Neuronal stem cell (in vitro differentiated cells): Measurements from ENCODE around the gene CD177.
"Not testable (repeated sequence)": the region's sequence is repeated elsewhere in the genome, so short reads cannot be mapped to it uniquely, and the experiment has no call there.

ENCODE experiments used
- DNase-seq: peaks from one replicate; pipeline ENCODE4 v3.0.0-alpha.2; 2013; ENCODE audit warnings: low spot score
- H2AFZ ChIP-seq: one replicate; pipeline ENCODE4 v1.6.1; 2013; ENCODE audit warnings: mild to moderate bottlenecking, low read length, inconsistent platforms
- H2AK5ac ChIP-seq: 2 replicates; pipeline ENCODE4 v1.6.1; 2013; ENCODE audit warnings: low read depth, mild to moderate bottlenecking, inconsistent platforms, low read length, moderate library complexity, mixed read lengths
- H2BK120ac ChIP-seq: 2 replicates; pipeline ENCODE4 v1.6.1; 2013; ENCODE audit warnings: low read depth, mild to moderate bottlenecking, inconsistent platforms, low read length, moderate library complexity, mixed read lengths
- H2BK12ac ChIP-seq: one replicate; pipeline ENCODE4 v1.6.1; 2013; ENCODE audit warnings: low read length, inconsistent platforms
- H2BK15ac ChIP-seq: 2 replicates; pipeline ENCODE4 v1.6.1; 2013; ENCODE audit warnings: mild to moderate bottlenecking, low read length, inconsistent platforms, mixed read lengths
- H2BK5ac ChIP-seq: one replicate; pipeline ENCODE4 v1.6.1; 2013; ENCODE audit warnings: inconsistent platforms, mild to moderate bottlenecking, low read length, moderate library complexity
- H3K14ac ChIP-seq: one replicate; pipeline ENCODE4 v1.6.1; 2013; ENCODE audit warnings: low read length, inconsistent platforms
- H3K18ac ChIP-seq: 2 replicates; pipeline ENCODE4 v1.6.1; 2013; ENCODE audit warnings: low read length, inconsistent platforms
- H3K23ac ChIP-seq: 2 replicates; pipeline ENCODE4 v1.6.1; 2013; ENCODE audit warnings: low read depth, mild to moderate bottlenecking, mixed read lengths, low read length, inconsistent platforms; ENCODE audit not compliant: poor library complexity
- H3K27ac ChIP-seq: replicated peaks from 3 replicates; pipeline ENCODE4 v1.5.1; 2013; ENCODE audit warnings: low read length, inconsistent platforms
- H3K27me3 ChIP-seq, 3 experiments: 2 replicates each; pipeline ENCODE4 v1.6.1; 2013; ENCODE audit warnings: low read length in 3 of 3, mild to moderate bottlenecking in 2 of 3, inconsistent platforms in 1 of 3, low read depth in 1 of 3, mixed read lengths in 1 of 3, moderate library complexity in 1 of 3; ENCODE audit not compliant: control insufficient read depth in 3 of 3, insufficient read depth in 3 of 3
- H3K36me3 ChIP-seq, 2 donors: replicated peaks in 1 of 2; 2 replicates each; pipeline ENCODE4 v1.6.1; 2013; ENCODE audit warnings: low read length in 2 of 2; ENCODE audit not compliant: control insufficient read depth in 2 of 2, insufficient read depth in 2 of 2
- H3K4ac ChIP-seq: 2 replicates; pipeline ENCODE4 v1.6.1; 2013; ENCODE audit warnings: inconsistent platforms, mild to moderate bottlenecking, low read length, moderate library complexity
- H3K4me1 ChIP-seq, 2 donors: 1 replicate in 1 of 2; 2 replicates in 1 of 2; pipeline ENCODE4 v1.6.1; 2013; ENCODE audit warnings: low read length in 2 of 2, low read depth in 1 of 2; ENCODE audit not compliant: control insufficient read depth in 2 of 2, insufficient read depth in 1 of 2
- H3K4me2 ChIP-seq: one replicate; pipeline ENCODE4 v1.6.1; 2013; ENCODE audit warnings: mild to moderate bottlenecking, low read length, inconsistent platforms; ENCODE audit not compliant: insufficient read depth, poor library complexity, severe bottlenecking
- H3K4me3 ChIP-seq, 2 donors: 2 replicates each; pipeline ENCODE4 v1.5.1; 2013; ENCODE audit warnings: low read length in 2 of 2, mild to moderate bottlenecking in 2 of 2, inconsistent platforms in 1 of 2, moderate library complexity in 1 of 2
- H3K79me1 ChIP-seq: one replicate; pipeline ENCODE4 v1.6.1; 2013; ENCODE audit warnings: low read depth, mild to moderate bottlenecking, inconsistent platforms, low read length, moderate library complexity
- H3K9ac ChIP-seq: one replicate; pipeline ENCODE4 v1.6.1; 2013; ENCODE audit warnings: mild to moderate bottlenecking, low read depth, low read length, inconsistent platforms; ENCODE audit not compliant: poor library complexity
- H3K9me3 ChIP-seq, 2 donors: replicated peaks in 1 of 2; 2 replicates each; pipeline versions ENCODE3 to v1.6.1; 2013; ENCODE audit warnings: low read length in 2 of 2, mild to moderate bottlenecking in 2 of 2, inconsistent platforms in 1 of 2, low read depth in 1 of 2, mixed read lengths in 1 of 2, moderate library complexity in 1 of 2; ENCODE audit not compliant: control insufficient read depth in 2 of 2, insufficient read depth in 1 of 2
- H4K8ac ChIP-seq: one replicate; pipeline ENCODE4 v1.6.1; 2013; ENCODE audit warnings: low read depth, mild to moderate bottlenecking, inconsistent platforms, low read length, moderate library complexity
- H4K91ac ChIP-seq: one replicate; pipeline ENCODE4 v1.6.1; 2013; ENCODE audit warnings: low read length, low read depth, mild to moderate bottlenecking, inconsistent platforms; ENCODE audit not compliant: poor library complexity
- WGBS, 2 donors: extraction: QIAGEN DNeasy Blood & Tissue Kit; methylation state at CpG; one replicate each; pipeline ENCODE4 v1.1.7; 2013; ENCODE audit warnings: missing lambda C conversion rate in 2 of 2, mixed read lengths in 1 of 2; ENCODE audit not compliant: insufficient read length in 2 of 2, insufficient replicate concordance in 1 of 2; ENCODE audit errors: extremely low coverage in 2 of 2; 5-methylcytosine and 5-hydroxymethylcytosine counted together

CD177 gene

DNA sequence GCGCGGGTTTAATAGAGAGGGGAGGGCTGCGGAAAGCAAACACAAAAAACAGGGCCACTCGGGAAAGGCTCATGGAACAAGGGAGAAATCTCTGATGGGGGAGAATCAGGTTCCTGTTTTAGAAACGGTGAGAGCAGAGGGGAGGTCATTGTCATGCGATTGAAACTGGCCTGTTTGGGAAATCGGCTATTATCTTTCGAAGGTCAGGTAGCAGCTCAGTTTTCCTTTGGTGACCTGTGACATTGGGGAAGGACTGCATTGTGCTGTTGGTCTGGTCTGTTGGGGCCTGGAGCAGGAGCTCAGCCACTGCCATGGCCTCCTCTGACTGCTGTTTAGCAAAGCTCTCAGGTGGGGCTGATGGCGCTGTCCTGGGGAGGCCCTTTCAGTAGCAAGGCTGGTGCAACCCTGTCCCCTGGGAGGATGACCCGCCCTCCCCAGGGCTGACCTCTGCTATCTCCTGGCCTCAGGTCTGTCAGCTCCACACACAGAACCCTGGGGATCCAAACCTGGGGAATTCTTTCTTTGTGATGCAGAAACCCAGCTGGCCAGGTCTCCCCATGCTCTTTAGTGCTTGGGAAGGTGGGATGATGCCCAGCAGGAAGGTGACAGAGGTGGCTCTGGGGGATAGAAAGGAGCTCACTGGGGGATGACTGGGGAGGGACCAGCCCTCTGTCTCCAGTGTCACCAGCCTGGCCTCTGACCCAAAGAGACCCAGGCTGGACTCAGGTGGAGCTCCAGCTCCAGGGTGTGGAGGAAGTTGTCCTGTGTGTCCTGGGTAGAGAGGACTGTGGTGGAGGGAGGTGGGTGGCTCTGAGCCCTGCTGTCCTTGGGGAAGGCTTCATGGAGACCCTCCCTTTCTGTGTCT lies 21.2 kb upstream of the CD177 start:
- no peak overlapping the region for H3K9ac ChIP-seq
- no peaks in the 10 kb centered on the region for H3K79me1 ChIP-seq
- H3K27ac ChIP-seq = no peak overlapping the region
- H3K4me3 ChIP-seq = peak overlapping the region in 1 of 2 donors; percentile 2
- H2BK12ac ChIP-seq = no peak overlapping the region
- no CpG with 5 or more reads among the region's 10 CpGs for WGBS, 2 donors
- no peak overlapping the region for H3K4me2 ChIP-seq
- no peak overlapping the region for H2BK5ac ChIP-seq
- no peak overlapping the region for H3K4ac ChIP-seq
- no peak overlapping the region for H4K91ac ChIP-seq
- H3K36me3 ChIP-seq = no peaks in the 10 kb centered on the region
- no peak overlapping the region for H4K8ac ChIP-seq
- H3K9me3 ChIP-seq = peaks cover 0 to 2% of the 10 kb centered on the region in 2 donors
- no peak overlapping the region for H2AK5ac ChIP-seq
- DNase-seq = no peak
- H3K18ac ChIP-seq = no peak overlapping the region
- no peak overlapping the region for H2AFZ ChIP-seq
- no peak overlapping the region for H2BK120ac ChIP-seq
- H3K4me1 ChIP-seq = no peaks in the 10 kb centered on the region
- H2BK15ac ChIP-seq = no peak overlapping the region
- H3K27me3 ChIP-seq = peaks cover 0 to 14% (median 0%) of the 10 kb centered on the region in 3 experiments
- peak overlapping the region; percentile 55 for H3K23ac ChIP-seq
- H3K14ac ChIP-seq = no peak overlapping the region

DNA sequence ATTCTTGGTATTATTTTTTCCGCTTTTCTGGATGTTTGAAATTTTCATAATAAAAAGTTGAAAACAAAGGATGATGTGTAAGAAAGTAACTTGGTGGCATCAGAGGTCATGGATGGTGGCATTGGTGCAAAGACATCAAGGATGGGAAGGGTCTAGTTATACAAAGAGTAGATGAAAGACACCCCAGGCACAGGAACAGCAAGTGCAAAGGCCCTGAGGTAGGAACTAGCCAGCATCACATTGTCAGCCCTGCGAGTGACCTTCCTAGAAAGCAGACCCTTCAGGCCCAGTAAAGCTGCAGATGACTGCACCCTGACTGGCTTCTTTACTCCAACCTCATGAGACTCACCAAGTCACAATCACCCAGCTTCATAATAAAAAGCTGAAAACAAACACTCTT lies 17.0 kb upstream of the CD177 start:
- not testable (repeated sequence) for H3K4me1 ChIP-seq, H2AK5ac ChIP-seq, H3K4me2 ChIP-seq, H3K36me3 ChIP-seq, H2BK15ac ChIP-seq, H3K9me3 ChIP-seq, H2AFZ ChIP-seq, H3K18ac ChIP-seq, H4K91ac ChIP-seq, H3K23ac ChIP-seq, H2BK12ac ChIP-seq, H4K8ac ChIP-seq, H3K9ac ChIP-seq, H2BK120ac ChIP-seq, H3K79me1 ChIP-seq, H3K27ac ChIP-seq, H3K4ac ChIP-seq, H3K14ac ChIP-seq, DNase-seq, H2BK5ac ChIP-seq, H3K4me3 ChIP-seq
- H3K27me3 ChIP-seq = peaks cover 0 to 12% (median 0%) of the 10 kb centered on the region in 3 experiments
- no CpG with 5 or more reads among the region's 2 CpGs for WGBS, 2 donors

DNA sequence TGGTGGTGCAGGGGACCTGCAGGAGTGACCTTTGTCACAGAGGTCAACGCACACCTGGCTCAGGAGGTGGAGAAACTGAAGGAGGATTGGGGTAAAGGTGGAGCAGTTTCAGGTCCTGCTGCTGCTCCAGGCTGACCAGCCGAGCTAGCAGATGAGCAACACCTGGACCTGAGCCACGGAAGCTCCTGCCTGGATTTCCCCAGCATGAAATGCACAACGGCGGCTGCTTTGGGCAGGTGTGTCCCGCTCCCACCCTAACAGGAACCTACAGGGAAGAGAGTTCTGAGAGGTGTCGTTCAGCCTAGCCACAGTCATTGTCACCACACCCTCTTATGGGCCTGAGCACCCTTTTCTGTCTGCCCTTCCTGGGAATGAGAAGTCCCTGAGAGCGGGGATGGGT lies 15.7 kb upstream of the CD177 start:
- Histone ChIP-seq H3K79me1 (no peaks in the 10 kb centered on the region), H3K23ac (no peak overlapping the region), H3K9me3 (no peaks in the 10 kb centered on the region), H2AK5ac (peak overlapping the region; percentile 26), H4K8ac (no peak overlapping the region), H3K14ac (no peak overlapping the region), H3K27me3 (peaks cover 0 to 7% (median 0%) of the 10 kb centered on the region in 3 experiments), H3K4me1 (no peaks in the 10 kb centered on the region), H2AFZ (no peak overlapping the region), H3K9ac (no peak overlapping the region), H2BK120ac (no peak overlapping the region), H3K4ac (no peak overlapping the region), H2BK15ac (no peak overlapping the region), H3K4me3 (no peak overlapping the region), H4K91ac (no peak overlapping the region), H2BK12ac (no peak overlapping the region), H2BK5ac (no peak overlapping the region), H3K4me2 (no peak overlapping the region), H3K36me3 (no peaks in the 10 kb centered on the region), H3K27ac (no peak overlapping the region), H3K18ac (peak overlapping the region; percentile 80)
- WGBS, 2 donors = no CpG with 5 or more reads among the region's 8 CpGs
- DNase-seq = no peak

DNA sequence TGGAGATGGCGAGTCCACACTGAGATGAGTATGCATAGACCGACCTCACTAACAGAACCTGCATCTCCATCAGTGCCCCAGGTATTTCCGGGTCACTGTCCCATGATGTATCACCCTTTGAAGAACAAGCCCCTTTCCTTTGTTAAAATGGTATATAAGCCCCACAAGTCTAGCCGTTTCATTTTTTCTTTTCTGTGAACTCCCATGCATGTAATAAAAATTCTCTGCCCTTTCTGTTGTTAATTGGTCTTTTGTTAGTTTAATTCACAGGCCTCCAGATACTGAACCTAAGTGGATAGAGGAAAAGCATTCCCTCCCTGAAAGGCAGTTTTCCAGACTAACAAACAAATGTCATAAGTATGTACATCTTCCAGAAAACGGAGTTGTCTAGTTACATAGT lies 15.0 kb upstream of the CD177 start:
- H3K79me1 ChIP-seq = no peaks in the 10 kb centered on the region
- H2AFZ ChIP-seq = no peak overlapping the region
- no peak overlapping the region for H4K91ac ChIP-seq
- no CpG with 5 or more reads among the region's 5 CpGs for WGBS, 2 donors
- H3K14ac ChIP-seq = no peak overlapping the region
- H3K23ac ChIP-seq = no peak overlapping the region
- H2BK12ac ChIP-seq = no peak overlapping the region
- no peak overlapping the region for H2BK15ac ChIP-seq
- H3K4ac ChIP-seq = no peak overlapping the region
- H2BK120ac ChIP-seq = no peak overlapping the region
- no peak overlapping the region for H3K4me2 ChIP-seq
- DNase-seq = no peak
- no peaks in the 10 kb centered on the region for H3K4me1 ChIP-seq
- no peaks in the 10 kb centered on the region for H3K36me3 ChIP-seq
- H3K4me3 ChIP-seq = no peak overlapping the region
- no peaks in the 10 kb centered on the region for H3K9me3 ChIP-seq
- no peak overlapping the region for H4K8ac ChIP-seq
- H3K27ac ChIP-seq = no peak overlapping the region
- no peak overlapping the region for H2AK5ac ChIP-seq
- no peak overlapping the region for H3K9ac ChIP-seq
- no peak overlapping the region for H2BK5ac ChIP-seq
- H3K18ac ChIP-seq = no peak overlapping the region
- peaks cover 0 to 7% (median 0%) of the 10 kb centered on the region in 3 experiments for H3K27me3 ChIP-seq
